ENCODE data around the gene PMPCA.

DNA sequence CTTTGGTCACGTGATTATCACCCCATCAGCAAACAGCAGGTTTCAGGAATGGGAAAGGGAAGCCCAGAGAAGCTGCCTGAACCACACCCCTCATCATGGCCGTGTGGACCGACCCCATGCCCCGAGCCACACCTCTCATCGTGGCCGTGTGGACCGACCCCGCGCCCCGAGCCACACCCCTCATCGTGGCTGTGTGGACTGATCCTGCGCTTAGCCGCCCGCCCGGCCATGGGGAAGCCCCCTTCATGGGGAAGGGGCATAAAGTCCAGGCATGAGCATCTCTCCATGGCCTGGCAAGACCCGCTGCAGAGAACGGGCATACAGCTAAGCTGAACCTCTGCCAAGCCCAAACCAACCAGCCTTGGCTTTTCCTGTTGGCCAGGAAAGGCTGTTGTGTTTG is 16.9 kb upstream of the PMPCA start:
- no peak for TF ChIP-seq SP1 (CRISPR knock-in tag; conservative IDR thresholded peaks at IDR 0.05)
- TF ChIP-seq, protein P1, sequence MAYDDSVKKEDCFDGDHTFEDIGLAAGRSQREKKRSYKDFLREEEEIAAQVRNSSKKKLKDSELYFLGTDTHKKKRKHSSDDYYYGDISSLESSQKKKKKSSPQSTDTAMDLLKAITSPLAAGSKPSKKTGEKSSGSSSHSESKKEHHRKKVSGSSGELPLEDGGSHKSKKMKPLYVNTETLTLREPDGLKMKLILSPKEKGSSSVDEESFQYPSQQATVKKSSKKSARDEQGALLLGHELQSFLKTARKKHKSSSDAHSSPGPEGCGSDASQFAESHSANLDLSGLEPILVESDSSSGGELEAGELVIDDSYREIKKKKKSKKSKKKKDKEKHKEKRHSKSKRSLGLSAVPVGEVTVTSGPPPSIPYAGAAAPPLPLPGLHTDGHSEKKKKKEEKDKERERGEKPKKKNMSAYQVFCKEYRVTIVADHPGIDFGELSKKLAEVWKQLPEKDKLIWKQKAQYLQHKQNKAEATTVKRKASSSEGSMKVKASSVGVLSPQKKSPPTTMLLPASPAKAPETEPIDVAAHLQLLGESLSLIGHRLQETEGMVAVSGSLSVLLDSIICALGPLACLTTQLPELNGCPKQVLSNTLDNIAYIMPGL (CRISPR knock-in tag; IDR thresholded peaks at IDR 0.05): no peak
- TF ChIP-seq, protein P2, sequence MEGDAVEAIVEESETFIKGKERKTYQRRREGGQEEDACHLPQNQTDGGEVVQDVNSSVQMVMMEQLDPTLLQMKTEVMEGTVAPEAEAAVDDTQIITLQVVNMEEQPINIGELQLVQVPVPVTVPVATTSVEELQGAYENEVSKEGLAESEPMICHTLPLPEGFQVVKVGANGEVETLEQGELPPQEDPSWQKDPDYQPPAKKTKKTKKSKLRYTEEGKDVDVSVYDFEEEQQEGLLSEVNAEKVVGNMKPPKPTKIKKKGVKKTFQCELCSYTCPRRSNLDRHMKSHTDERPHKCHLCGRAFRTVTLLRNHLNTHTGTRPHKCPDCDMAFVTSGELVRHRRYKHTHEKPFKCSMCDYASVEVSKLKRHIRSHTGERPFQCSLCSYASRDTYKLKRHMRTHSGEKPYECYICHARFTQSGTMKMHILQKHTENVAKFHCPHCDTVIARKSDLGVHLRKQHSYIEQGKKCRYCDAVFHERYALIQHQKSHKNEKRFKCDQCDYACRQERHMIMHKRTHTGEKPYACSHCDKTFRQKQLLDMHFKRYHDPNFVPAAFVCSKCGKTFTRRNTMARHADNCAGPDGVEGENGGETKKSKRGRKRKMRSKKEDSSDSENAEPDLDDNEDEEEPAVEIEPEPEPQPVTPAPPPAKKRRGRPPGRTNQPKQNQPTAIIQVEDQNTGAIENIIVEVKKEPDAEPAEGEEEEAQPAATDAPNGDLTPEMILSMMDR (IDR thresholded peaks at IDR 0.05): no peak
- TF ChIP-seq, protein P3, sequence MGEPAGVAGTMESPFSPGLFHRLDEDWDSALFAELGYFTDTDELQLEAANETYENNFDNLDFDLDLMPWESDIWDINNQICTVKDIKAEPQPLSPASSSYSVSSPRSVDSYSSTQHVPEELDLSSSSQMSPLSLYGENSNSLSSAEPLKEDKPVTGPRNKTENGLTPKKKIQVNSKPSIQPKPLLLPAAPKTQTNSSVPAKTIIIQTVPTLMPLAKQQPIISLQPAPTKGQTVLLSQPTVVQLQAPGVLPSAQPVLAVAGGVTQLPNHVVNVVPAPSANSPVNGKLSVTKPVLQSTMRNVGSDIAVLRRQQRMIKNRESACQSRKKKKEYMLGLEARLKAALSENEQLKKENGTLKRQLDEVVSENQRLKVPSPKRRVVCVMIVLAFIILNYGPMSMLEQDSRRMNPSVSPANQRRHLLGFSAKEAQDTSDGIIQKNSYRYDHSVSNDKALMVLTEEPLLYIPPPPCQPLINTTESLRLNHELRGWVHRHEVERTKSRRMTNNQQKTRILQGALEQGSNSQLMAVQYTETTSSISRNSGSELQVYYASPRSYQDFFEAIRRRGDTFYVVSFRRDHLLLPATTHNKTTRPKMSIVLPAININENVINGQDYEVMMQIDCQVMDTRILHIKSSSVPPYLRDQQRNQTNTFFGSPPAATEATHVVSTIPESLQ (CRISPR knock-in tag; IDR thresholded peaks at IDR 0.05): no peak
- TF ChIP-seq, protein P4, sequence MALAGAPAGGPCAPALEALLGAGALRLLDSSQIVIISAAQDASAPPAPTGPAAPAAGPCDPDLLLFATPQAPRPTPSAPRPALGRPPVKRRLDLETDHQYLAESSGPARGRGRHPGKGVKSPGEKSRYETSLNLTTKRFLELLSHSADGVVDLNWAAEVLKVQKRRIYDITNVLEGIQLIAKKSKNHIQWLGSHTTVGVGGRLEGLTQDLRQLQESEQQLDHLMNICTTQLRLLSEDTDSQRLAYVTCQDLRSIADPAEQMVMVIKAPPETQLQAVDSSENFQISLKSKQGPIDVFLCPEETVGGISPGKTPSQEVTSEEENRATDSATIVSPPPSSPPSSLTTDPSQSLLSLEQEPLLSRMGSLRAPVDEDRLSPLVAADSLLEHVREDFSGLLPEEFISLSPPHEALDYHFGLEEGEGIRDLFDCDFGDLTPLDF (CRISPR knock-in tag; IDR thresholded peaks at IDR 0.05): no peak
- TF ChIP-seq, protein P5, sequence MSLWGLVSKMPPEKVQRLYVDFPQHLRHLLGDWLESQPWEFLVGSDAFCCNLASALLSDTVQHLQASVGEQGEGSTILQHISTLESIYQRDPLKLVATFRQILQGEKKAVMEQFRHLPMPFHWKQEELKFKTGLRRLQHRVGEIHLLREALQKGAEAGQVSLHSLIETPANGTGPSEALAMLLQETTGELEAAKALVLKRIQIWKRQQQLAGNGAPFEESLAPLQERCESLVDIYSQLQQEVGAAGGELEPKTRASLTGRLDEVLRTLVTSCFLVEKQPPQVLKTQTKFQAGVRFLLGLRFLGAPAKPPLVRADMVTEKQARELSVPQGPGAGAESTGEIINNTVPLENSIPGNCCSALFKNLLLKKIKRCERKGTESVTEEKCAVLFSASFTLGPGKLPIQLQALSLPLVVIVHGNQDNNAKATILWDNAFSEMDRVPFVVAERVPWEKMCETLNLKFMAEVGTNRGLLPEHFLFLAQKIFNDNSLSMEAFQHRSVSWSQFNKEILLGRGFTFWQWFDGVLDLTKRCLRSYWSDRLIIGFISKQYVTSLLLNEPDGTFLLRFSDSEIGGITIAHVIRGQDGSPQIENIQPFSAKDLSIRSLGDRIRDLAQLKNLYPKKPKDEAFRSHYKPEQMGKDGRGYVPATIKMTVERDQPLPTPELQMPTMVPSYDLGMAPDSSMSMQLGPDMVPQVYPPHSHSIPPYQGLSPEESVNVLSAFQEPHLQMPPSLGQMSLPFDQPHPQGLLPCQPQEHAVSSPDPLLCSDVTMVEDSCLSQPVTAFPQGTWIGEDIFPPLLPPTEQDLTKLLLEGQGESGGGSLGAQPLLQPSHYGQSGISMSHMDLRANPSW (CRISPR knock-in tag; conservative IDR thresholded peaks at IDR 0.05; ENCODE audit: low read depth): no peak
- TF ChIP-seq, protein P6, sequence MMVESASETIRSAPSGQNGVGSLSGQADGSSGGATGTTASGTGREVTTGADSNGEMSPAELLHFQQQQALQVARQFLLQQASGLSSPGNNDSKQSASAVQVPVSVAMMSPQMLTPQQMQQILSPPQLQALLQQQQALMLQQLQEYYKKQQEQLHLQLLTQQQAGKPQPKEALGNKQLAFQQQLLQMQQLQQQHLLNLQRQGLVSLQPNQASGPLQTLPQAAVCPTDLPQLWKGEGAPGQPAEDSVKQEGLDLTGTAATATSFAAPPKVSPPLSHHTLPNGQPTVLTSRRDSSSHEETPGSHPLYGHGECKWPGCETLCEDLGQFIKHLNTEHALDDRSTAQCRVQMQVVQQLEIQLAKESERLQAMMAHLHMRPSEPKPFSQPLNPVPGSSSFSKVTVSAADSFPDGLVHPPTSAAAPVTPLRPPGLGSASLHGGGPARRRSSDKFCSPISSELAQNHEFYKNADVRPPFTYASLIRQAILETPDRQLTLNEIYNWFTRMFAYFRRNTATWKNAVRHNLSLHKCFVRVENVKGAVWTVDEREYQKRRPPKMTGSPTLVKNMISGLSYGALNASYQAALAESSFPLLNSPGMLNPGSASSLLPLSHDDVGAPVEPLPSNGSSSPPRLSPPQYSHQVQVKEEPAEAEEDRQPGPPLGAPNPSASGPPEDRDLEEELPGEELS (CRISPR knock-in tag; IDR thresholded peaks at IDR 0.05): no peak
- TF ChIP-seq, protein P7, sequence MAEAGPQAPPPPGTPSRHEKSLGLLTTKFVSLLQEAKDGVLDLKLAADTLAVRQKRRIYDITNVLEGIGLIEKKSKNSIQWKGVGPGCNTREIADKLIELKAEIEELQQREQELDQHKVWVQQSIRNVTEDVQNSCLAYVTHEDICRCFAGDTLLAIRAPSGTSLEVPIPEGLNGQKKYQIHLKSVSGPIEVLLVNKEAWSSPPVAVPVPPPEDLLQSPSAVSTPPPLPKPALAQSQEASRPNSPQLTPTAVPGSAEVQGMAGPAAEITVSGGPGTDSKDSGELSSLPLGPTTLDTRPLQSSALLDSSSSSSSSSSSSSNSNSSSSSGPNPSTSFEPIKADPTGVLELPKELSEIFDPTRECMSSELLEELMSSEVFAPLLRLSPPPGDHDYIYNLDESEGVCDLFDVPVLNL (CRISPR knock-in tag; IDR thresholded peaks at IDR 0.05; ENCODE audit: borderline replicate concordance, low read depth): no peak
